OCI-LY7 (cell line): Measurements from ENCODE around the gene ZGRF1.

Source experiments
- EZH2phosphoT487 ChIP-seq: fragments of 200-600 bp; sonication (generic); IDR thresholded peaks from 2 replicates; pipeline ENCODE4 v1.6.1; 2018; ENCODE audit warnings: low read depth, borderline replicate concordance, mild to moderate bottlenecking, mixed run types, antibody characterized with exemption, low read length, moderate library complexity, mixed read lengths
- TF ChIP-seq, protein P1 (sequence below): fragments of 200-600 bp; sonication (generic); conservative IDR thresholded peaks from 2 replicates; pipeline ENCODE4 v1.5.1; 2014; ENCODE audit warnings: mild to moderate bottlenecking, antibody characterized with exemption, low read length, moderate library complexity, mixed read lengths

DNA sequence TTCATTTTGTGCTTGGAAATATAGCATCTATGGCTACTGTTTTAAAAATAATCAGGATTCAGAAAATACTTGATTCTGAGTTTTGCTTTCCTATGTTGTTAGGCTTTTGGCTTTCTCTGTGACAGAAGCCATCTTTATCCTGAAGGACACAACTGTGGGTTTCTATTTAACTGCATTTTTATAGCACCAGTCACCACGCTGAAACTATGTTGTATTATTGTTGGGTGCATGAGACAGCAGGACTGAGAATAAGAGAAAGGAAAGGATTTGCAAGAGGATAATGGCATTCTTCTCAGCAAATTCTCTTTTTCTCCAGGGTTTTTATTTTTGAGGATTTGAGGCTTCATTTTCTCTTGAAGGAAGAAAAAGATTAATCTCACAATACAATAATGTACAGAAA is 110.6 kb downstream of the ZGRF1 start:
- TF ChIP-seq, protein P1, sequence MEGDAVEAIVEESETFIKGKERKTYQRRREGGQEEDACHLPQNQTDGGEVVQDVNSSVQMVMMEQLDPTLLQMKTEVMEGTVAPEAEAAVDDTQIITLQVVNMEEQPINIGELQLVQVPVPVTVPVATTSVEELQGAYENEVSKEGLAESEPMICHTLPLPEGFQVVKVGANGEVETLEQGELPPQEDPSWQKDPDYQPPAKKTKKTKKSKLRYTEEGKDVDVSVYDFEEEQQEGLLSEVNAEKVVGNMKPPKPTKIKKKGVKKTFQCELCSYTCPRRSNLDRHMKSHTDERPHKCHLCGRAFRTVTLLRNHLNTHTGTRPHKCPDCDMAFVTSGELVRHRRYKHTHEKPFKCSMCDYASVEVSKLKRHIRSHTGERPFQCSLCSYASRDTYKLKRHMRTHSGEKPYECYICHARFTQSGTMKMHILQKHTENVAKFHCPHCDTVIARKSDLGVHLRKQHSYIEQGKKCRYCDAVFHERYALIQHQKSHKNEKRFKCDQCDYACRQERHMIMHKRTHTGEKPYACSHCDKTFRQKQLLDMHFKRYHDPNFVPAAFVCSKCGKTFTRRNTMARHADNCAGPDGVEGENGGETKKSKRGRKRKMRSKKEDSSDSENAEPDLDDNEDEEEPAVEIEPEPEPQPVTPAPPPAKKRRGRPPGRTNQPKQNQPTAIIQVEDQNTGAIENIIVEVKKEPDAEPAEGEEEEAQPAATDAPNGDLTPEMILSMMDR, result no peak
- TF ChIP-seq EZH2phosphoT487, result no peak
